CMK (cell line): ENCODE results near the gene POTED.
"Not testable (repeated sequence)": the region's sequence is repeated elsewhere in the genome, so short reads cannot be mapped to it uniquely, and the experiment has no call there.

Experiments used
- DNase-seq: peaks from one replicate; pipeline ENCODE4 v3.0.0-alpha.2; 2010; ENCODE audit warnings: low read depth

The POTED gene

DNA sequence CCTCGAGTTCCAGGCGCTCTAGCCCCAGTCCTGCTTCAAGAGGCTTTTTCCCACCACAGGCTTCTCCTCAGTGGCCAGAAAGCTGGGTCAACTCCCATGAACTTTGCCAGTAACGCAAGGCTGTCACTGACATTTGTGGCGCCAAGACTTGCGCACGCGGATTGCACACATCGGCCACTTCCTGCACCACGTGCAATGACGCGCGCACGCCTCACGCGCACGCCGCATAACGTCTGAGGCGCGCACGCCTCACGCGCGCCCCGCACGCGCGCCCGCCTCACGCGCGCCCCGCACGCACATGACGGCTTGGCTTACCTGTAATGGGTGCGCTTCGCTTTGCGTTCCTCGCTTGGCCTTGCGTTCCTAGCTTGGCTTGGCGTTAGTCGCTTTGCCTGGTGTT is at the start of gene POTED:
TSS of gene POTED (plus strand) at position 301 of the 400 bp plus-strand sequence. CDS start 452 bp downstream, outside the sequence.
- DNase-seq, result not testable (repeated sequence)

GRCh38 chr21:13650101-13650500 is 40.5 kb downstream of the POTED start:
- DNase-seq, result not testable (repeated sequence)

GRCh38 chr21:13651746-13652145 is 42.2 kb downstream of the POTED start:
- not testable (repeated sequence) for DNase-seq
